Measurements from ENCODE around the gene NEK6. TPM values are rescaled to one million over a fixed set of nuclear protein-coding genes. Genes with fewer than 3 reads are reported as not detected.

The NEK6 gene
- total RNA-seq, 1 donor from 2014 or later = 125 TPM

DNA sequence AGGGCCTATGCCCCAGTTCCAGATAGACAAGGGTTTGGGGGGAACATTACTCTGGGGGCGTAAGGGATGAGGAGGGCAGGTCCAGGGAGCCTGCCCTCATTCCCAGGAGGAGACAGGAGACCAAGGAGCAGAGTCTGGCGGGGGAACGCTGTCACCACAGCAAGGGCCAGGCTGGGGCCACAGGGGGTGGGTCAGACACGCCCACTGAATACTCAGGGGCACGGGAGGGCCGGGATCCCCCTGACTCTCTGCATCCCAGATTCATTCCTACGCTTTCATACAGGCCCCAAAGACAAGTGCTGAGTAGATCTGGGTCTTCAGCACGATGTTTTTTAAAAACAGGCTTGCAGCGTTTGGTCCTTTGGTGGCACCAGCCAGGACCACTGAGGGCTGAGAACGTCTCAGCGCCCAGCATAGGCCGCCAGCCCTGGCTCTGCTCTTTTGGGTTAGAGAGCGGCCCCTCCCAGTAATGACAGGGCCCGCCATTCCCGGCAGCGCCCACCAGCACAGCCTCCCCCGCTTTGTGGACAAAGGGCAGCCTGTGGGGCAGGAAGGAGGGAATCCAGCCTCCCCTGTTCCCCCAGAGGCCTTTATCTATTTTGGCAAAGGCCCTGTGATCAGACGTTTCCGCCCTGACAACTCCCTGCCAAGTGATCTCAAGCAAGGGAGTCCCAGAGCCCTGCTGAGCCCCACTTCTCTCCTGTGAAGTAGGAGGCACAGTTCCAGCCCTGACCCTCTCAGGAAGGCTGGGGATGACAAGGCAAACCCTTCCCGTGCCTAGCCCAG is 24.9 kb downstream of the NEK6 start:
- intact Hi-C loops (cut with DNase I) = no loop called here
- Histone ChIP-seq H3K27ac (peak overlapping the region; percentile 85), H3K36me3 (no peaks in the 10 kb centered on the region), H3K9me3 (no peaks in the 10 kb centered on the region), H3K27me3 (ENCODE audit: low read depth) (no peaks in the 10 kb centered on the region), H3K4me1 (peaks cover 100% of the 10 kb centered on the region), H3K4me3 (no peak overlapping the region)
- no peak for TF ChIP-seq CTCF (IDR thresholded peaks at IDR 0.05)
- DNase-seq = peak; percentile 73
- ATAC-seq = peak; percentile 43 to 58

DNA sequence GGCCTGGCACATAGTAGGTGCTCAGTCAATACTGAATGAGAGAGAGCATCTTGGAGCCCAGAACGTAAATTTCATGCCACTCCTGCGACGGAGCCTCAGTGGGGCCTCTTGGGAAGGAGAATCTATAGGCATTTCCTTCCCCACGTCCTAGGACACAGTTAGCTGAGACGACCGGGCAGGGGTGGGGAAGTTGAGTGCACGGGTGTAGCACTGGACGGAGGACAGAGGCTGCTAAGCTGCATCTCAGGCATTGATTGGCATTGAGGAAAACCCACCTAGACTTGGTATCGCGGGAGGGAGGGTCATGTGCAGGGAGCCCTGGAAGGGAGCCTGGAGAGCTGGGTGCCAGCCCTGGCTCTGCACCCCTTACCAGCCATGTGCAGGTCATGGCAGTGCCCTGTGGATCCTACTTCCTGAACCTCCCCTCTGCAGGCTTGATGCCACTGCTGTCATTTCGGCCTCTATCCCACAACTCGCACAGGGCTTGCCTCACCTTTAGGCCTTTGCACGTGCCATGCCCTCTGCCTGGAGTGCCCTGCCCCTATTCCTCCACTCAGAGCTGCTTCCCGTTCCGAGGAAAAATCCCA is 25.6 kb downstream of the NEK6 start:
- no peak for TF ChIP-seq CTCF (IDR thresholded peaks at IDR 0.05)
- Histone ChIP-seq H3K27me3 (ENCODE audit: low read depth) (no peaks in the 10 kb centered on the region), H3K36me3 (no peaks in the 10 kb centered on the region), H3K4me1 (peaks cover 97% of the 10 kb centered on the region), H3K4me3 (no peak overlapping the region), H3K9me3 (no peaks in the 10 kb centered on the region), H3K27ac (peak overlapping the region; percentile 85)
- ATAC-seq (no peak), DNase-seq (no peak)
- intact Hi-C loops (cut with DNase I) = no loop called here

- Histone ChIP-seq H3K9me3 (no peaks in the 10 kb centered on the region), H3K4me3 (no peak overlapping the region), H3K36me3 (no peaks in the 10 kb centered on the region), H3K27me3 (ENCODE audit: low read depth) (no peaks in the 10 kb centered on the region), H3K4me1 (peaks cover 87% of the 10 kb centered on the region), H3K27ac (peak overlapping the region; percentile 85)
- TF ChIP-seq CTCF (IDR thresholded peaks at IDR 0.05) = no peak
- ATAC-seq = peak in 1 of 2 donors; percentile 11
- intact Hi-C loops (cut with DNase I) = no loop called here
- DNase-seq = peak; percentile 66
Observed at GRCh38 chr9:124284237-124284831, 26.6 kb downstream of the NEK6 start.

- intact Hi-C loops (cut with DNase I) = no loop called here
- Histone ChIP-seq H3K27ac (peak overlapping the region; percentile 85), H3K36me3 (no peaks in the 10 kb centered on the region), H3K9me3 (no peaks in the 10 kb centered on the region), H3K4me1 (peaks cover 82% of the 10 kb centered on the region), H3K27me3 (ENCODE audit: low read depth) (no peaks in the 10 kb centered on the region), H3K4me3 (no peak overlapping the region)
- ATAC-seq = no peak
- TF ChIP-seq CTCF (IDR thresholded peaks at IDR 0.05) = no peak
- no peak for DNase-seq
Observed at GRCh38 chr9:124284940-124285441, 27.2 kb downstream of the NEK6 start.

DNA sequence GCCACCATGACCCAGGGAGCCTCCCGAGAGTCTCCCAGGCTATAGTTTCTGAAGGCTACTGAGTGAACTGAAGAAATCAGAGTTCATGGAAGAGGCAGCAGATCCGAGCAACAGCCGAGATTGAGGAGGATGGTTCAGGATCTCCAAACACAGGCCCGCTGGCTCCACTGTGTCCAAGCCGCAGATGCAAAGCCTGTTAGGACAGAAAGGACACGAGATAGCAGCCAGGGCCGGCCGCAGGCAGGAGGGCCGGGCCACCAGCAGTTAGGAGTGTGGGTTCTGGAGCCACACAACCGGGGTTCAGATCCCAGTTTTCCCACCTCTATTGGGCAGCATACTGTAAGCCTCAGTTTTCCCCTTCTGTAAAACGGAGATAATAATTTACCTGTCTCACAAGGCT is 27.7 kb downstream of the NEK6 start:
- no peak for TF ChIP-seq CTCF (IDR thresholded peaks at IDR 0.05)
- no peaks in the 10 kb centered on the region for H3K36me3 ChIP-seq
- intact Hi-C loops (cut with DNase I) = no loop called here
- no peaks in the 10 kb centered on the region for H3K27me3 ChIP-seq (ENCODE audit: low read depth)
- H3K4me1 ChIP-seq = peaks cover 82% of the 10 kb centered on the region
- peak overlapping the region; percentile 85 for H3K27ac ChIP-seq
- no peak for ATAC-seq
- DNase-seq = no peak
- H3K9me3 ChIP-seq = no peaks in the 10 kb centered on the region
- H3K4me3 ChIP-seq = no peak overlapping the region

Measured in lower lobe of right lung (tissue), 2 donors.